Muscle layer of colon (tissue), 2 donors: ENCODE results near the gene TRRAP.

Source experiments
- H3K27ac ChIP-seq: one replicate; pipeline ENCODE4 v1.7.0; 2013; ENCODE audit warnings: low read depth, mild to moderate bottlenecking, low read length, moderate library complexity
- H3K27me3 ChIP-seq, 2 donors: one replicate each; pipeline ENCODE4 v1.7.0; 2013; ENCODE audit warnings: low read length in 2 of 2, mild to moderate bottlenecking in 2 of 2; ENCODE audit not compliant: insufficient read depth in 2 of 2, control insufficient read depth in 1 of 2
- H3K36me3 ChIP-seq: one replicate; pipeline ENCODE4 v1.7.0; 2013; ENCODE audit warnings: mild to moderate bottlenecking, low read length; ENCODE audit not compliant: insufficient read depth
- H3K4me1 ChIP-seq: one replicate; pipeline ENCODE4 v1.7.0; 2013; ENCODE audit warnings: mild to moderate bottlenecking, low read length; ENCODE audit not compliant: insufficient read depth
- H3K4me3 ChIP-seq, 2 donors: one replicate each; pipeline ENCODE4 v1.7.0; 2013; ENCODE audit warnings: low read length in 2 of 2, low read depth in 1 of 2, mild to moderate bottlenecking in 1 of 2, moderate library complexity in 1 of 2
- H3K9ac ChIP-seq: one replicate; pipeline ENCODE4 v1.7.0; 2013; ENCODE audit warnings: low read length
- H3K9me3 ChIP-seq: one replicate; pipeline ENCODE4 v1.7.0; 2013; ENCODE audit warnings: mild to moderate bottlenecking, low read length
- donor health status: abdominal sarcoma.
- donor health status: Adenocarcinoma of cecum.

The TRRAP gene

DNA sequence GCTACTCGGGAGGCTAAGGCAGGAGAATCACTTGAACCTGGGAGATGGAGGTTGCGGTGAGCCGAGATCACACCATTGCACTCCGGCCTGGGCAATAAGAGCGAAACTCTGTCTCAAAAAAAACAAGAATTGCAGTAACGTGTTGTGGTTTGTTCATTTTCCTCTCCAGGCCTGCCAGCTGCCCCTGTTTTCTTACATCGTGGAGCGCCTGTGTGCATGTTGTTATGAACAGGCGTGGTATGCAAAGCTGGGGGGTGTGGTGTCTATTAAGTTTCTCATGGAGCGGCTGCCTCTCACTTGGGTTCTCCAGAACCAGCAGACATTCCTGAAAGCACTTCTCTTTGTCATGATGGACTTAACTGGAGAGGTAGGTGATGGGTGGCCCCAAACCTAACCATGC is 52.1 kb downstream of the TRRAP start:
- Histone ChIP-seq H3K27ac (no peak overlapping the region), H3K4me3 (no peak overlapping the region), H3K36me3 (peaks cover 77% of the 10 kb centered on the region), H3K9me3 (no peaks in the 10 kb centered on the region), H3K4me1 (no peaks in the 10 kb centered on the region), H3K27me3 (no peaks in the 10 kb centered on the region), H3K9ac (no peak overlapping the region)

DNA sequence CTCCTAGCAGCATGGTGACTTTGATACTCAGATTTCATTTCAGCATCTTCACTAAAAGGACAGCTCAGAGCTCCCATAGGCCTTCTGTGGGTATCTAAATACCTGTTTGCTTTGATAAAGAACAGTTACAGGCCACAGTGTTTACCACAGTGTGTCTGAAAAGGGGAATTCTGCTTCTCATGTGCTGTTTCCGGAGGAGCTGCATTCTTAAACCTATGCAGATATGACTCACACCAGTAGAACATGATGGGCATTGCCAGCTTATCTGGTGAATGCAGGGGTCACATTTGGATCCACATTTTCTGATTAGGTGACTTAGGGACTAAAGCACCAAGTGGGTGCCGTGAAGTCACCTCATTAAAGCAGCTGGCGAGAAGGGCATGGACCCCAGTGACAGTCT is 52.6 kb downstream of the TRRAP start:
- Histone ChIP-seq H3K9ac (no peak overlapping the region), H3K9me3 (no peaks in the 10 kb centered on the region), H3K4me3 (no peak overlapping the region), H3K4me1 (no peaks in the 10 kb centered on the region), H3K27ac (no peak overlapping the region), H3K36me3 (peaks cover 77% of the 10 kb centered on the region), H3K27me3 (no peaks in the 10 kb centered on the region)

DNA sequence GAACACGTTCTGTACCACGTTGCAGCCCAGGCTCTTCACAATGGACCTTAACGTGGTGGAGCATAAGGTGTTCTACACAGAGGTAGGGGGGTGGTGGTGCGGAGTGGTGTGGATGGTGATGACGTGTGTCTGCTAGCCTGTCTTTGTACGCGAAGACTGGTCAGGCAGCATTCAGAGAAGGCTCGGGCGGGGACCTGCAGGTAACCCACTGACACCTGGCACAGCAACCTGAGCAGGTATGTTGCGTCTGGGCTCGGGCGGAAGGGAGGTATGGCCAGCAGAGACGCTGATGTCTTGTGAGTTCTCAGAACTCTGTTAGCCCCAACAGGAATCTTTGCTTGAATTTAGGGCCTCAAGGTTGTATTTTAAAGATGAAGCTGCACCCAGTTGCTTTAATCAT is 55.0 kb downstream of the TRRAP start:
- Histone ChIP-seq H3K4me3 (no peak overlapping the region), H3K9ac (no peak overlapping the region), H3K4me1 (no peaks in the 10 kb centered on the region), H3K9me3 (no peaks in the 10 kb centered on the region), H3K27ac (no peak overlapping the region), H3K36me3 (peaks cover 74% of the 10 kb centered on the region), H3K27me3 (no peaks in the 10 kb centered on the region)

DNA sequence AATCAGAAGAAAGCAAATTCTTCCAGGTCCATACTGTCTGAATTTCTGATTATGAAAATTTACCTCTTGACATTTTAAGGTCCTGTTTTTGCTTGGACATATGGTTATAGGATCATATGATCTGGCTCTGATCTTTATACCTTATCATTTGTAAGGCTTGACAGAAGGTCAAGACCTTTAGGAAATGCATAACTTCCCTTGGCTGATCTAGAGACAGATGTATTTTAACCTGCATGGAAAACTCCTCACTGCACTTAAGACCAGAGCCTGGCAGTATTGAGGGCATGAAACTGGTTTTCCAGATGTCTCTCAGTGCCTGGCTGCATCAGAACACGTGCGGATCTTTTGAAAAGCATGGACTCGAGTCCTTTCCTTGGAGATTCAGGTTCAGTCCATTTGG is 55.9 kb downstream of the TRRAP start:
- H3K36me3 ChIP-seq: peaks cover 81% of the 10 kb centered on the region
- H3K27me3 ChIP-seq: no peaks in the 10 kb centered on the region
- H3K9ac ChIP-seq: no peak overlapping the region
- H3K4me1 ChIP-seq: no peaks in the 10 kb centered on the region
- H3K4me3 ChIP-seq: no peak overlapping the region
- no peak overlapping the region for H3K27ac ChIP-seq
- H3K9me3 ChIP-seq: no peaks in the 10 kb centered on the region

DNA sequence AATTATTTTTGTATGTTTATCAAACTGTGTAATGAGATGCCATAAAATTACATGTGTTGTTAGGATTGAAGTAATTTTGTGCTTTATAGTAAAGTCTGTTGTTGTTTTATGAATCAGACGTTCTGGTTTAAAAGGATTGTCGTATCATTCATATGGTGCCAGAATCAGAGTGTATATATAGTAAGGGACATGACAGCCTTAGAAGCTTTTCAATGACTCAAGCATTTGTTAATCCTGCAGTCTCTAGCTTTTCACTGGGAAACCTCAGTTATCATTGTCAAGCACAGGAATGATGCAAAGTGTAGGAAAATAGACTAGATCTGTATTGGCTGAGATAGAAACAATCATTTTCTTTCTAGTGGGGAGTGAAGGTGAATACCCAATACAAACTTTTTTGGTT is 57.5 kb downstream of the TRRAP start:
- H3K4me3 ChIP-seq: no peak overlapping the region
- H3K4me1 ChIP-seq: no peaks in the 10 kb centered on the region
- peaks cover 85% of the 10 kb centered on the region for H3K36me3 ChIP-seq
- no peaks in the 10 kb centered on the region for H3K27me3 ChIP-seq
- H3K9me3 ChIP-seq: no peaks in the 10 kb centered on the region
- H3K9ac ChIP-seq: no peak overlapping the region
- H3K27ac ChIP-seq: no peak overlapping the region

DNA sequence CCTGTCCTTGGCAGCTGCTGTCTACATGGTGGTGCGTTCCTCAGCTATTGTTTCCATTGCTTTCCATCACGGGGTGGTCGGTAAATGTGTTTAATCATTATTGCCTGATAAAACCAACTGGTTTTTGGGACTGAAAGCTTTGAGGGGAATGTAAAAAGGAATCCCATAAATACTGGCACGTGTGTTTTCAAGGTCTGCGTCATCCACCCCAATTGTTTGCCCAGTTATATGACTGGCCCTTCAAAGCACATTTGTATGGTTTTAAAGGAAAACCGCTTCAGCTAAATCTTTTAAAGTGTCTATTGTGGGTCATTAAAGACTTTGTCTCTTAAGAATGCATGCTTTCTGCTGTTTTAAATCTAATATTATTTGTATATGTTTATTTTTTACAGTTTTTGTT is 65.0 kb downstream of the TRRAP start:
- Histone ChIP-seq H3K9ac (no peak overlapping the region), H3K36me3 (peaks cover 72% of the 10 kb centered on the region), H3K27ac (no peak overlapping the region), H3K27me3 (no peaks in the 10 kb centered on the region), H3K4me3 (no peak overlapping the region), H3K4me1 (peaks cover 4% of the 10 kb centered on the region), H3K9me3 (no peaks in the 10 kb centered on the region)

DNA sequence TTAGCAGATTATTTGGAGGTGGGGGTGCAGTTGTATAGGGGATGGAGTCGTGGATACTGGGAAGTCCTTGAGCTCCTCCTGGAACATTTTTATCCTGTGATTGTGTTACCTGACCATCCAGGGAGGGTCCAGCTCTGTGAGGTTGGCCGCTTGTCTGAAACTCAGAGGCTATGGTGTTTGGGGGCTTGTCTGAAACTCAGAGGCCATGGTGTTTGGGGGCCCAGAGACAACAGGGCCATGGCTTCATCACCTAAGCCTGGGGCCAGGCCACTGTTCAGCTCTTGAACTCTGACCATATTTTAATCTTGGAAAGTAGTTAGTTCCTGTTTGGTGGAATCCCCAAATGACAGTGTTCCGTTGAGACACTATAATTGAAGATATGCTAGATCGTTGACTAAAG is 66.1 kb downstream of the TRRAP start:
- H3K27ac ChIP-seq: no peak overlapping the region

DNA sequence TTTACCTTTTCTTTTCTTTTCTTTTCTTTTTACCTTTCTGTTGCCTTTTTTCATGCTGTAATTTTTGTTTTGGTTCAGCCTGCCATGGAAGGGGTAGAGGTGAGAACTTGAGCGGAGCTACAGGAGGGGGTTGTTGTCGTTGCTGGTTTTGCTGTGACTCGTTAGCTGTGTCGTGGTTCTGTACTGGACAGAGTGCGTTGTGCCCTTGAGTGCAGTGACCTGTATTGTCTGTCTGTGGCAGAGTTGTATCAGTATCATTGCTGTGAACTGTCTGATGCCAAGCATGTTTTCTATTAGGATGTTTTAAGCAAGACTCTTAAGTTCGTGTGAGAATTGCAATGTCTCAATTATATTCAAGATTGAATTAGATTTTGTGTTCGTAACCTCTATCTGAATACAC is 67.5 kb downstream of the TRRAP start:
- Histone ChIP-seq H3K9ac (no peak overlapping the region), H3K36me3 (peaks cover 71% of the 10 kb centered on the region), H3K27ac (no peak overlapping the region), H3K9me3 (no peaks in the 10 kb centered on the region), H3K27me3 (no peaks in the 10 kb centered on the region), H3K4me1 (peaks cover 4% of the 10 kb centered on the region), H3K4me3 (no peak overlapping the region)

More for the DNA sequence above, 66.1 kb downstream of the TRRAP start:
- Histone ChIP-seq H3K27me3 (no peaks in the 10 kb centered on the region), H3K9ac (no peak overlapping the region), H3K36me3 (peaks cover 71% of the 10 kb centered on the region), H3K4me1 (peaks cover 4% of the 10 kb centered on the region), H3K9me3 (no peaks in the 10 kb centered on the region), H3K4me3 (no peak overlapping the region)

DNA sequence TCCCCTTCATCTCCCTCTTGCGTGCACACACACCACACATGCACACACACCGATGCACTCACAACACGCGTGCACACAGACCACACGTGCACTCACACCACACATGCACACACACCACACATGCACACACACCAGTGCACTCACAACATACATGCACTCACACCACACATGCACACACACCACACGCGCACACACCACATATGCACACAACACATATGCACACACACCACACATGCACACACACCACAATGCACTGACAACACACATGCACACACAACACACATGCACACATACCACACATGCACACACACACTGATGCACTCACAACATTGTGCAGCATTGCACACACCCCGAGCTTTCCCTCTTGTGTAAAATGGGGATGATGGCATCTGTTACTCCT is 68.1 kb downstream of the TRRAP start:
- H3K4me3 ChIP-seq: no peak overlapping the region
- H3K27ac ChIP-seq: no peak overlapping the region
- H3K9ac ChIP-seq: no peak overlapping the region
- peaks cover 71% of the 10 kb centered on the region for H3K36me3 ChIP-seq
- peaks cover 4% of the 10 kb centered on the region for H3K4me1 ChIP-seq
- H3K27me3 ChIP-seq: no peaks in the 10 kb centered on the region
- no peaks in the 10 kb centered on the region for H3K9me3 ChIP-seq

DNA sequence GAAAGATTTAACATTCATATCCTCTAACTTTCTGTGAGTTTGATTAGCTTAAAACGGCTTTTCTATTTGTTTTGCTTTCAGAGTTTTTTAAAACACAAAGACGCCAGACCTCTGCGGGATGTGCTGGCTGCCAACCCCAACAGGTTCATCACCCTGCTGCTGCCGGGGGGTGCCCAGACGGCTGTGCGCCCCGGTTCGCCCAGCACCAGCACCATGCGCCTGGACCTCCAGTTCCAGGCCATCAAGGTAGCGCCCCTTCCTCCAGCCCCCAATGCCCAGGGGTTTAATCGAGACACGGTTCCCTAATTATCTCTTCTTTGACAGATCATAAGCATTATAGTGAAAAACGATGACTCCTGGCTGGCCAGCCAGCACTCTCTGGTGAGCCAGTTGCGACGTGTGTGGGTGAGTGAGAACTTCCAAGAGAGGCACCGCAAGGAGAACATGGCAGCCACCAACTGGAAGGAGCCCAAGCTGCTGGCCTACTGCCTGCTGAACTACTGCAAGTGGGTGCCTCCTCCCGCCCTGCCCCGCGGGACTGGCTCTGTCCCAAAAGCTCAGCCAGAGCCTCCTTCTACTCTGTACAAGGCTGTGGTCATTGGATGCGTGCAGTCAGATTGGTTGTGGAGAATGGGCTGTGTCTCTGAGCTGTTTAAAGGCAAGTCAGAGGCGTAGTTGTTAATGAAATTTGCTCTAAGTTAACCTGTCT is 71.2 kb downstream of the TRRAP start:
- Histone ChIP-seq H3K4me1 (no peaks in the 10 kb centered on the region), H3K27ac (no peak overlapping the region), H3K9me3 (no peaks in the 10 kb centered on the region), H3K9ac (no peak overlapping the region), H3K4me3 (no peak overlapping the region), H3K27me3 (no peaks in the 10 kb centered on the region), H3K36me3 (peaks cover 79% of the 10 kb centered on the region)

DNA sequence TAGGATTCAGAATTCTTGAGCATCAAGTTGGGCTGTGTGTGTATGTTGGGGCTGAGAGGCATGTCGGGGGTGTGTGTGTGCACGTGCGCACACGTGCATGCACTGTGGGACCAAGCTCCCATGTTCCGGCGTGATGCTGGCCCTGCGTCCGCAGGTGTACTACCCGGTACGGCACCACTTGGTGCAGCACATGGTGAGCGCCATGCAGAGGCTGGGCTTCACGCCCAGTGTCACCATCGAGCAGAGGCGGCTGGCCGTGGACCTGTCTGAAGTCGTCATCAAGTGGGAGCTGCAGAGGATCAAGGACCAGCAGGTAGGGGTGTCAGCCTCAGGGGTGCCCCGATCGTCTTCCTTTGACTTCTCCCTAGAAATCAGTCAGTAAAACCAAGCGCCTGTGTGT is 77.7 kb downstream of the TRRAP start:
- H3K9me3 ChIP-seq: no peaks in the 10 kb centered on the region
- no peak overlapping the region for H3K9ac ChIP-seq
- no peaks in the 10 kb centered on the region for H3K27me3 ChIP-seq
- H3K4me1 ChIP-seq: no peaks in the 10 kb centered on the region
- H3K4me3 ChIP-seq: no peak overlapping the region
- no peak overlapping the region for H3K27ac ChIP-seq
- peaks cover 89% of the 10 kb centered on the region for H3K36me3 ChIP-seq

DNA sequence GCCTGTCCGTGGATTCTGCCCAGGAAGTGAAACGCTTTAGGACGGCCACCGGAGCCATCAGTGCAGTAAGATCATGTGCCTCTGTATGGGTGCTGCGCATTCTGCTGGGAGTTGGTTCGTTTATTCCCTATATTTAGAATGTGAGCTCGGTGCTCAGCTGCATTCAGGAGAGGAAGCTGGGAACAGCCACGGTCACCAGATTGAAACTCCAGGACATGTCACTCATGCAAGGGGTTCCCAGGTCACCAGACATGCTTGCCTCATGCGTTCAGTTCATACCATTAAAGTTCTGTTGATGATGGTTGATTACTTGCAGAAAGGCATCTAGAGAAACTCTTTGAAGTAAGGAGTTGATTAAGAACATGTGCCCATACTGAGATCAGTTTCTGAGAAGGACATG is 78.1 kb downstream of the TRRAP start:
- Histone ChIP-seq H3K9me3 (no peaks in the 10 kb centered on the region), H3K36me3 (peaks cover 89% of the 10 kb centered on the region), H3K9ac (no peak overlapping the region), H3K4me1 (no peaks in the 10 kb centered on the region), H3K27me3 (no peaks in the 10 kb centered on the region), H3K27ac (no peak overlapping the region), H3K4me3 (no peak overlapping the region)
